ENCODE results near the gene CFAP73.

GRCh38 chr12:113200021-113200797 is 50.7 kb downstream of the CFAP73 start:
- TF ChIP-seq, protein P1, sequence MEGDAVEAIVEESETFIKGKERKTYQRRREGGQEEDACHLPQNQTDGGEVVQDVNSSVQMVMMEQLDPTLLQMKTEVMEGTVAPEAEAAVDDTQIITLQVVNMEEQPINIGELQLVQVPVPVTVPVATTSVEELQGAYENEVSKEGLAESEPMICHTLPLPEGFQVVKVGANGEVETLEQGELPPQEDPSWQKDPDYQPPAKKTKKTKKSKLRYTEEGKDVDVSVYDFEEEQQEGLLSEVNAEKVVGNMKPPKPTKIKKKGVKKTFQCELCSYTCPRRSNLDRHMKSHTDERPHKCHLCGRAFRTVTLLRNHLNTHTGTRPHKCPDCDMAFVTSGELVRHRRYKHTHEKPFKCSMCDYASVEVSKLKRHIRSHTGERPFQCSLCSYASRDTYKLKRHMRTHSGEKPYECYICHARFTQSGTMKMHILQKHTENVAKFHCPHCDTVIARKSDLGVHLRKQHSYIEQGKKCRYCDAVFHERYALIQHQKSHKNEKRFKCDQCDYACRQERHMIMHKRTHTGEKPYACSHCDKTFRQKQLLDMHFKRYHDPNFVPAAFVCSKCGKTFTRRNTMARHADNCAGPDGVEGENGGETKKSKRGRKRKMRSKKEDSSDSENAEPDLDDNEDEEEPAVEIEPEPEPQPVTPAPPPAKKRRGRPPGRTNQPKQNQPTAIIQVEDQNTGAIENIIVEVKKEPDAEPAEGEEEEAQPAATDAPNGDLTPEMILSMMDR (IDR thresholded peaks at IDR 0.05), result no peak
- TF ChIP-seq POLR2A (IDR thresholded peaks at IDR 0.05), result no peak

Measured in sigmoid colon (tissue), 3 donors.